HEK293 (cell line): Measurements from ENCODE around the gene HBP1.

Experiments used
- CTCF ChIP-seq: fragments of 450-650 bp; formaldehyde crosslinking; IDR thresholded peaks from 2 replicates; pipeline ENCODE4 v1.5.1; 2016; ENCODE audit warnings: missing biosample characterization, missing genetic modification characterization
- TCF7L2 ChIP-seq: IDR thresholded peaks from 2 replicates; pipeline ENCODE4 v1.6.1; 2011; ENCODE audit warnings: low read depth, mild to moderate bottlenecking, inconsistent platforms, low read length, moderate library complexity, borderline replicate concordance
- ZBTB10 ChIP-seq: fragments of 450-650 bp; formaldehyde crosslinking; IDR thresholded peaks from 2 replicates; pipeline ENCODE4 v1.5.1; 2016; ENCODE audit warnings: missing biosample characterization, missing genetic modification characterization
- ZNF146 ChIP-seq: fragments of 450-650 bp; formaldehyde crosslinking; IDR thresholded peaks from 2 replicates; pipeline ENCODE4 v1.5.1; 2016; ENCODE audit warnings: missing biosample characterization, missing genetic modification characterization
- ZNF311 ChIP-seq: fragments of 450-650 bp; formaldehyde crosslinking; IDR thresholded peaks from 2 replicates; pipeline ENCODE4 v1.5.1; 2017; ENCODE audit warnings: missing biosample characterization, missing genetic modification characterization, borderline replicate concordance
- ZNF398 ChIP-seq: fragments of 450-650 bp; formaldehyde crosslinking; IDR thresholded peaks from 2 replicates; pipeline ENCODE4 v1.5.1; 2017; ENCODE audit warnings: missing biosample characterization, missing genetic modification characterization
- ZNF521 ChIP-seq: fragments of 450-650 bp; formaldehyde crosslinking; IDR thresholded peaks from 2 replicates; pipeline ENCODE4 v1.5.1; 2017; ENCODE audit warnings: missing biosample characterization, mild to moderate bottlenecking, missing genetic modification characterization
- ZNF549 ChIP-seq: fragments of 450-650 bp; IDR thresholded peaks from 2 replicates; pipeline ENCODE4 v1.5.1; 2018; ENCODE audit warnings: missing biosample characterization, missing genetic modification characterization, mild to moderate bottlenecking, inconsistent platforms, moderate library complexity
- ZNF670 ChIP-seq: fragments of 450-650 bp; formaldehyde crosslinking; IDR thresholded peaks from 2 replicates; pipeline ENCODE4 v1.5.1; 2016; ENCODE audit warnings: missing biosample characterization, missing genetic modification characterization, low read depth
- TF ChIP-seq, protein P1 (sequence below): sonication (generic); formaldehyde crosslinking; IDR thresholded peaks from 2 replicates; pipeline ENCODE4 v1.8.1; 2022; ENCODE audit warnings: mild to moderate bottlenecking, moderate library complexity, missing genetic modification reagents

GRCh38 chr7:107166736-107167426, 1.9 kb upstream of the HBP1 start:
- TF ChIP-seq CTCF (tag by site-specific recombination) (no peak), ZNF146 (tag by site-specific recombination) (no peak), ZBTB10 (tag by site-specific recombination) (no peak), ZNF311 (tag by site-specific recombination) (no peak), ZNF398 (no peak), ZNF670 (tag by site-specific recombination) (no peak), TCF7L2 (no peak), ZNF521 (tag by site-specific recombination) (no peak), ZNF549 (tag by site-specific recombination) (no peak)
- TF ChIP-seq, protein P1, sequence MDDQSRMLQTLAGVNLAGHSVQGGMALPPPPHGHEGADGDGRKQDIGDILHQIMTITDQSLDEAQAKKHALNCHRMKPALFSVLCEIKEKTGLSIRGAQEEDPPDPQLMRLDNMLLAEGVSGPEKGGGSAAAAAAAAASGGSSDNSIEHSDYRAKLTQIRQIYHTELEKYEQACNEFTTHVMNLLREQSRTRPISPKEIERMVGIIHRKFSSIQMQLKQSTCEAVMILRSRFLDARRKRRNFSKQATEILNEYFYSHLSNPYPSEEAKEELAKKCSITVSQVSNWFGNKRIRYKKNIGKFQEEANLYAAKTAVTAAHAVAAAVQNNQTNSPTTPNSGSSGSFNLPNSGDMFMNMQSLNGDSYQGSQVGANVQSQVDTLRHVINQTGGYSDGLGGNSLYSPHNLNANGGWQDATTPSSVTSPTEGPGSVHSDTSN (CRISPR knock-in tag): no peak
